GM12873 (cell line): Measurements from ENCODE around the gene FBXO31.

Experiments
- CTCF ChIP-seq: IDR thresholded peaks from 2 replicates; pipeline ENCODE4 v1.5.1; 2012; ENCODE audit warnings: low read depth, mild to moderate bottlenecking, moderate library complexity, low read length, control low read depth; ENCODE audit not compliant: insufficient read depth; ENCODE audit errors: missing control alignments

The FBXO31 gene

GRCh38 chr16:87322833-87323726 lies 60.5 kb downstream of the FBXO31 start:
- no peak for TF ChIP-seq CTCF

- no peak for TF ChIP-seq CTCF
Observed at GRCh38 chr16:87322360-87322759, 61.2 kb downstream of the FBXO31 start.

- no peak for TF ChIP-seq CTCF
Observed at GRCh38 chr16:87321336-87322107, 62.1 kb downstream of the FBXO31 start.

GRCh38 chr16:87320510-87321227 lies 62.9 kb downstream of the FBXO31 start:
- no peak for TF ChIP-seq CTCF

- no peak for TF ChIP-seq CTCF
Observed at GRCh38 chr16:87319997-87320491, 63.5 kb downstream of the FBXO31 start.

- no peak for TF ChIP-seq CTCF
Observed at GRCh38 chr16:87319011-87319410, 64.6 kb downstream of the FBXO31 start.
